Measurements from ENCODE around the gene HOXC12. TPM values are rescaled to one million over a fixed set of nuclear protein-coding genes. Genes with fewer than 3 reads are reported as not detected.

HOXC12 gene
- not detected for total RNA-seq (2021; fragmentation: NEBNext Ultra II Directional; extraction: Animal tissue kit (Norgen Biotek cat#: 25700))
- long read RNA-seq = 0 reads

DNA sequence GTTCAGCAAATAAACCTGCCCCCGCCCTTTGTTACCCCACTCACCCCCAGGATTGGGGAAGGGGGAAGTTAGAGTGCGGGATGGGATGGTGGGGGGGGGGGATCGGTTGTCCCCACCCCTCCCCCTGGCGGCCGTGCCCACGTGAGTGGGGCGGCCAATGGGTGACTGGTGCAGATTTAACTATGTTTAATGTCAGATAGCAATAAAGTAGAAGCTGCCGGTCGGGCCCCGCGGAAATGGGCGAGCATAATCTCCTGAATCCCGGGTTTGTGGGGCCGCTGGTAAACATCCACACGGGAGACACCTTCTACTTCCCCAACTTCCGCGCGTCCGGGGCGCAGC is at the start of gene HOXC12:
HOXC12 (plus strand) TSS at position 210 of the 342 bp plus-strand sequence; CDS start at position 237, 27 bp downstream.
- H3K27ac Mint-ChIP-seq = no peak within 1 kb of the TSS
- no peak for DNase-seq
- no peak for TF ChIP-seq CTCF (IDR thresholded peaks at IDR 0.05)
- H3K9me3 Mint-ChIP-seq = no peaks in the 10 kb centered on the region
- no peak within 1 kb of the TSS for H3K4me3 Mint-ChIP-seq
- peaks cover 6% of the 10 kb centered on the region for H3K4me1 Mint-ChIP-seq (ENCODE audit: low read depth)
- peaks cover 71% of the 10 kb centered on the region for H3K27me3 Mint-ChIP-seq (ENCODE audit: insufficient read depth)
- 0 out of 2 replicates have a peak, but pooled peaks cover 5% of the 10 kb centered on the region for H3K36me3 Mint-ChIP-seq (ENCODE audit: low read depth)

GRCh38 chr12:53907103-53907502 is 47.6 kb upstream of the HOXC12 start:
- Mint-ChIP-seq H3K9me3 (no peaks in the 10 kb centered on the region), H3K36me3 (ENCODE audit: low read depth) (no peaks in the 10 kb centered on the region), H3K4me1 (ENCODE audit: low read depth) (no peaks in the 10 kb centered on the region), H3K27ac (no peak overlapping the region), H3K27me3 (ENCODE audit: insufficient read depth) (peaks cover 16% of the 10 kb centered on the region), H3K4me3 (no peak overlapping the region)
- no peak for TF ChIP-seq CTCF (IDR thresholded peaks at IDR 0.05)
- DNase-seq = no peak

GRCh38 chr12:53916788-53917655 is 37.7 kb upstream of the HOXC12 start:
- H3K36me3 Mint-ChIP-seq (ENCODE audit: low read depth) = no peaks in the 10 kb centered on the region
- H3K27ac Mint-ChIP-seq = no peak overlapping the region

GRCh38 chr12:53924521-53925405 is 29.9 kb upstream of the HOXC12 start:
- Mint-ChIP-seq H3K27ac (no peak overlapping the region), H3K9me3 (no peaks in the 10 kb centered on the region), H3K4me3 (no peak overlapping the region), H3K27me3 (ENCODE audit: insufficient read depth) (peaks cover 51% of the 10 kb centered on the region), H3K36me3 (ENCODE audit: low read depth) (no peaks in the 10 kb centered on the region), H3K4me1 (ENCODE audit: low read depth) (no peaks in the 10 kb centered on the region)
- TF ChIP-seq CTCF (IDR thresholded peaks at IDR 0.05) = no peak
- DNase-seq = no peak

More at GRCh38 chr12:53916788-53917655, 37.7 kb upstream of the HOXC12 start:
- H3K4me3 Mint-ChIP-seq = no peak overlapping the region
- H3K4me1 Mint-ChIP-seq (ENCODE audit: low read depth) = no peaks in the 10 kb centered on the region
- no peak for TF ChIP-seq CTCF (IDR thresholded peaks at IDR 0.05)
- H3K27me3 Mint-ChIP-seq (ENCODE audit: insufficient read depth) = peaks cover 18% of the 10 kb centered on the region
- no peak for DNase-seq
- H3K9me3 Mint-ChIP-seq = no peaks in the 10 kb centered on the region

DNA sequence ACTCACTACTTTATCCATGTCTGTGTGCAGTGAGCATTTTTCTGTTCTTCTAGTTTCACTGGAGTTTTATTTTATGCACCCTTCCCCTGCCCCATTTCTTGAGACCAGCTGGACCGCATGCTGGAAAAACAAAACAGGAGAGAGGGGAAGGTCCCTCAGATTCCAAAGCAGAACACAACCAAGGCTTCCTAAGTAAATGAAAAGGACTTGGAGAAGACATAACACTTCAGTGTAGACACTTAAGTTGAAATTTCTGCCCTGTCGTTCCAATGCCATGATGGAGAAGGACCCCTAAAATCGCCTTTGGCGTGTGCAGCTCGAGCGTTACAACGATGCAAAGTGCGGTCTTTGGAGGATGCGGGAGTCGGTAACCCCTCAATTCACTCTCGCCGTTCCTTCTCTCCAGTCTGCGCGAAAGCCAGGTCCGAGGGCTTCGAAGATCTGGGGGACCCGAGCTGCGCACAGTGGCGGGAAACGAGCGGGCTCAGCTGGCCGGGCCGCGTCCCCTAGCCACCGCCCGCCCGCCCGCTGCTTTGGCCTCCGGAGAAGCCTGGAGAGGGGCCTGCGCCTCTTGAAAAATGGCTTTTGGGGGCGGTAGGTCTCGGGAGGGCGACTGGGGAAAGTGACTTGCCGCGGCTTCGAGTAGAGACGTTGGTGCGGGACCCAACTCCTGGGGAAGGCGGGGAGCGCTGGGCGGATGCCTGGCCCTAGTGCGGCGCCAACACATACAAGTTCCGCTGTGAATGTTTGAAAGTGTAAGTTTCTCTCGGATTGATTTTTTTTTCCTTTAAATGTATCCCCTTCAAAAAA is 27.3 kb upstream of the HOXC12 start:
- H3K9me3 Mint-ChIP-seq = no peaks in the 10 kb centered on the region

More for the DNA sequence above, 27.3 kb upstream of the HOXC12 start:
- no peak for TF ChIP-seq CTCF (IDR thresholded peaks at IDR 0.05)
- no peak overlapping the region for H3K27ac Mint-ChIP-seq
- DNase-seq = no peak
- no peaks in the 10 kb centered on the region for H3K36me3 Mint-ChIP-seq (ENCODE audit: low read depth)
- no peak overlapping the region for H3K4me3 Mint-ChIP-seq
- no peaks in the 10 kb centered on the region for H3K4me1 Mint-ChIP-seq (ENCODE audit: low read depth)
- H3K27me3 Mint-ChIP-seq (ENCODE audit: insufficient read depth) = peaks cover 70% of the 10 kb centered on the region

All from HFFc6 (cell line).